Measurements from ENCODE around the gene FMOD.

The FMOD gene

GRCh38 chr1:203368624-203369451, 17.9 kb upstream of the FMOD start:
- Mint-ChIP-seq H3K9me3 (no peaks in the 10 kb centered on the region), H3K27me3 (peaks cover 14% of the 10 kb centered on the region), H3K36me3 (ENCODE audit: low read depth) (no peaks in the 10 kb centered on the region), H3K4me3 (no peak overlapping the region), H3K27ac (no peak overlapping the region), H3K4me1 (ENCODE audit: low read depth) (no peaks in the 10 kb centered on the region)
- DNase-seq: no peak

- no peaks in the 10 kb centered on the region for H3K4me1 Mint-ChIP-seq (ENCODE audit: low read depth)
- no peaks in the 10 kb centered on the region for H3K9me3 Mint-ChIP-seq
- no peak for DNase-seq
- no peaks in the 10 kb centered on the region for H3K36me3 Mint-ChIP-seq (ENCODE audit: low read depth)
- H3K27ac Mint-ChIP-seq: no peak overlapping the region
- H3K27me3 Mint-ChIP-seq: peaks cover 18% of the 10 kb centered on the region
- H3K4me3 Mint-ChIP-seq: no peak overlapping the region
Observed at GRCh38 chr1:203367057-203367456, 16.1 kb upstream of the FMOD start.

- Mint-ChIP-seq H3K4me1 (ENCODE audit: low read depth) (no peaks in the 10 kb centered on the region), H3K27ac (no peak overlapping the region), H3K27me3 (peaks cover 18% of the 10 kb centered on the region), H3K9me3 (no peaks in the 10 kb centered on the region), H3K36me3 (ENCODE audit: low read depth) (no peaks in the 10 kb centered on the region), H3K4me3 (no peak overlapping the region)
- no peak for DNase-seq
Observed at GRCh38 chr1:203366476-203366875, 15.6 kb upstream of the FMOD start.

GRCh38 chr1:203364806-203365205, 13.9 kb upstream of the FMOD start:
- H3K4me1 Mint-ChIP-seq (ENCODE audit: low read depth): no peaks in the 10 kb centered on the region
- peaks cover 26% of the 10 kb centered on the region for H3K27me3 Mint-ChIP-seq
- no peaks in the 10 kb centered on the region for H3K9me3 Mint-ChIP-seq
- H3K27ac Mint-ChIP-seq: no peak overlapping the region
- no peaks in the 10 kb centered on the region for H3K36me3 Mint-ChIP-seq (ENCODE audit: low read depth)
- no peak for DNase-seq
- H3K4me3 Mint-ChIP-seq: no peak overlapping the region

- DNase-seq: no peak
- Mint-ChIP-seq H3K36me3 (ENCODE audit: low read depth) (no peaks in the 10 kb centered on the region), H3K4me1 (ENCODE audit: low read depth) (no peaks in the 10 kb centered on the region), H3K9me3 (no peaks in the 10 kb centered on the region), H3K4me3 (no peak overlapping the region), H3K27ac (no peak overlapping the region), H3K27me3 (peaks cover 31% of the 10 kb centered on the region)
Observed at GRCh38 chr1:203364094-203364801, 13.3 kb upstream of the FMOD start.

GRCh38 chr1:203362720-203363025, 11.8 kb upstream of the FMOD start:
- peaks cover 44% of the 10 kb centered on the region for H3K27me3 Mint-ChIP-seq
- H3K27ac Mint-ChIP-seq: no peak overlapping the region
- H3K4me1 Mint-ChIP-seq (ENCODE audit: low read depth): no peaks in the 10 kb centered on the region
- H3K9me3 Mint-ChIP-seq: no peaks in the 10 kb centered on the region
- no peaks in the 10 kb centered on the region for H3K36me3 Mint-ChIP-seq (ENCODE audit: low read depth)
- no peak for DNase-seq
- H3K4me3 Mint-ChIP-seq: no peak overlapping the region

GRCh38 chr1:203361945-203362719, 11.2 kb upstream of the FMOD start:
- Mint-ChIP-seq H3K4me3 (no peak overlapping the region), H3K36me3 (ENCODE audit: low read depth) (no peaks in the 10 kb centered on the region), H3K4me1 (ENCODE audit: low read depth) (no peaks in the 10 kb centered on the region), H3K27me3 (peaks cover 44% of the 10 kb centered on the region), H3K9me3 (no peaks in the 10 kb centered on the region), H3K27ac (no peak overlapping the region)
- DNase-seq: no peak

GRCh38 chr1:203360547-203361185, 9.7 kb upstream of the FMOD start:
- DNase-seq: no peak
- Mint-ChIP-seq H3K27me3 (peaks cover 48% of the 10 kb centered on the region), H3K4me1 (ENCODE audit: low read depth) (no peaks in the 10 kb centered on the region), H3K36me3 (ENCODE audit: low read depth) (no peaks in the 10 kb centered on the region), H3K27ac (no peak overlapping the region), H3K4me3 (no peak overlapping the region), H3K9me3 (no peaks in the 10 kb centered on the region)

GRCh38 chr1:203359010-203359571, 8.2 kb upstream of the FMOD start:
- H3K9me3 Mint-ChIP-seq: no peaks in the 10 kb centered on the region
- no peak overlapping the region for H3K4me3 Mint-ChIP-seq
- no peaks in the 10 kb centered on the region for H3K4me1 Mint-ChIP-seq (ENCODE audit: low read depth)
- H3K27ac Mint-ChIP-seq: no peak overlapping the region
- DNase-seq: no peak
- no peaks in the 10 kb centered on the region for H3K36me3 Mint-ChIP-seq (ENCODE audit: low read depth)
- peaks cover 41% of the 10 kb centered on the region for H3K27me3 Mint-ChIP-seq

- H3K9me3 Mint-ChIP-seq: no peaks in the 10 kb centered on the region
- H3K4me1 Mint-ChIP-seq (ENCODE audit: low read depth): no peaks in the 10 kb centered on the region
- H3K27ac Mint-ChIP-seq: no peak overlapping the region
- no peak for DNase-seq
- peaks cover 33% of the 10 kb centered on the region for H3K27me3 Mint-ChIP-seq
- H3K36me3 Mint-ChIP-seq (ENCODE audit: low read depth): no peaks in the 10 kb centered on the region
- H3K4me3 Mint-ChIP-seq: no peak overlapping the region
Observed at GRCh38 chr1:203354246-203354645, 3.3 kb upstream of the FMOD start.

GRCh38 chr1:203353486-203353885, 2.6 kb upstream of the FMOD start:
- Mint-ChIP-seq H3K4me3 (no peak overlapping the region), H3K9me3 (no peaks in the 10 kb centered on the region), H3K36me3 (ENCODE audit: low read depth) (no peaks in the 10 kb centered on the region), H3K27ac (no peak overlapping the region), H3K27me3 (peaks cover 25% of the 10 kb centered on the region), H3K4me1 (ENCODE audit: low read depth) (no peaks in the 10 kb centered on the region)
- DNase-seq: no peak

GRCh38 chr1:203349773-203350524, 973 bp downstream of the FMOD start:
- no peaks in the 10 kb centered on the region for H3K9me3 Mint-ChIP-seq
- H3K4me3 Mint-ChIP-seq: no peak overlapping the region
- H3K27ac Mint-ChIP-seq: no peak overlapping the region
- H3K4me1 Mint-ChIP-seq (ENCODE audit: low read depth): no peaks in the 10 kb centered on the region
- H3K27me3 Mint-ChIP-seq: peaks cover 29% of the 10 kb centered on the region
- H3K36me3 Mint-ChIP-seq (ENCODE audit: low read depth): no peaks in the 10 kb centered on the region
- no peak for DNase-seq

- Mint-ChIP-seq H3K4me3 (no peak overlapping the region), H3K4me1 (ENCODE audit: low read depth) (no peaks in the 10 kb centered on the region), H3K36me3 (ENCODE audit: low read depth) (no peaks in the 10 kb centered on the region), H3K9me3 (no peaks in the 10 kb centered on the region), H3K27ac (no peak overlapping the region), H3K27me3 (peaks cover 29% of the 10 kb centered on the region)
- DNase-seq: no peak
Observed at GRCh38 chr1:203349166-203349565, 1.8 kb downstream of the FMOD start.

- Mint-ChIP-seq H3K4me1 (ENCODE audit: low read depth) (peaks cover 9% of the 10 kb centered on the region), H3K36me3 (ENCODE audit: low read depth) (no peaks in the 10 kb centered on the region)
Observed at GRCh38 chr1:203346769-203347102, 4.2 kb downstream of the FMOD start.

More at GRCh38 chr1:203346769-203347102, 4.2 kb downstream of the FMOD start:
- H3K27ac Mint-ChIP-seq: no peak overlapping the region
- no peak for DNase-seq
- peaks cover 30% of the 10 kb centered on the region for H3K27me3 Mint-ChIP-seq
- H3K9me3 Mint-ChIP-seq: no peaks in the 10 kb centered on the region
- no peak overlapping the region for H3K4me3 Mint-ChIP-seq
